Erythroblast (primary cell): ENCODE data around the gene RCAN1.

ENCODE experiments used
- GATA1 ChIP-seq: IDR thresholded peaks from 2 replicates; pipeline ENCODE4 v1.6.1; 2011; ENCODE audit warnings: low read depth, mild to moderate bottlenecking, control low read depth, low read length, moderate library complexity
- POLR2A ChIP-seq: IDR thresholded peaks from 2 replicates; pipeline ENCODE4 v1.6.1; 2011; ENCODE audit warnings: mild to moderate bottlenecking, low read length

GRCh38 chr21:34582506-34583150 is 32.3 kb downstream of the RCAN1 start:
- TF ChIP-seq POLR2A (no peak), GATA1 (no peak)
